Panc1 (cell line): Measurements from ENCODE around the gene ZNF77. TPM values are rescaled to one million over a fixed set of nuclear protein-coding genes. Genes with fewer than 3 reads are reported as not detected.
"Not testable (repeated sequence)": the region's sequence is repeated elsewhere in the genome, so short reads cannot be mapped to it uniquely, and the experiment has no call there.

Experiments
- ATAC-seq: fragments of 200-7000 bp; cut with Tn5 transposase; 2 replicates; pipeline ENCODE4 v1.9.1; 2020; ENCODE audit warnings: mild to moderate bottlenecking, moderate library complexity
- BruUV-seq: library from RNA; stranded (reverse); fragments of 400-500 nt; replicated peaks from 2 replicates; lab custom pipeline; 2021; lab: Mats Ljungman, UMichigan
- CTCF ChIA-PET: fragments of 300-600 bp; sonication (Branson Sonifier 250); formaldehyde crosslinking; loops from one replicate; lab custom pipeline; 2022; ENCODE audit warnings: antibody characterized with exemption; lab: Charles Lee
- POLR2A ChIA-PET: fragments of 300-600 bp; sonication (Branson Sonifier 250); formaldehyde crosslinking; loops from one replicate; lab custom pipeline; 2022; ENCODE audit warnings: antibody characterized with exemption; lab: Charles Lee
- DNase-seq: peaks from one replicate; pipeline ENCODE4 v3.0.0-alpha.2; 2010; ENCODE audit warnings: low read depth, low spot score
- H3K27ac ChIP-seq: 2 replicates; pipeline ENCODE4 v1.5.1; 2011; ENCODE audit warnings: mild to moderate bottlenecking, low read length, inconsistent platforms
- H3K27me3 ChIP-seq: fragments of 200-500 bp; sonication (Bioruptor generic); 2 replicates; pipeline ENCODE4 v1.6.0; 2014; ENCODE audit warnings: low read length, inconsistent platforms; ENCODE audit not compliant: control insufficient read depth, insufficient read depth
- H3K36me3 ChIP-seq: fragments of 200-500 bp; sonication (Bioruptor generic); 2 replicates; pipeline ENCODE4 v1.5.1; 2014; ENCODE audit warnings: inconsistent platforms, mild to moderate bottlenecking, low read length, moderate library complexity; ENCODE audit not compliant: control insufficient read depth, insufficient read depth
- H3K4me1 ChIP-seq: 2 replicates; pipeline ENCODE4 v1.5.1; 2011; ENCODE audit warnings: inconsistent platforms, mild to moderate bottlenecking, low read length, moderate library complexity; ENCODE audit not compliant: control insufficient read depth, insufficient read depth
- H3K4me3 ChIP-seq, 2 experiments: 2 replicates each; pipeline ENCODE4 v1.5.1; 2011 to 2012; ENCODE audit warnings: low read depth in 2 of 2, low read length in 2 of 2, mild to moderate bottlenecking in 2 of 2, inconsistent platforms in 1 of 2, moderate library complexity in 1 of 2
- H3K9me3 ChIP-seq: fragments of 200-500 bp; sonication (Bioruptor generic); 2 replicates; pipeline ENCODE4 v1.5.1; 2014; ENCODE audit warnings: low read depth, mild to moderate bottlenecking, inconsistent platforms, low read length, moderate library complexity; ENCODE audit not compliant: control insufficient read depth, insufficient read depth
- POLR2AphosphoS5 ChIP-seq: IDR thresholded peaks from 2 replicates; pipeline ENCODE4 v1.6.1; 2012; ENCODE audit warnings: mild to moderate bottlenecking, low read depth, low read length, moderate library complexity
- SIN3A ChIP-seq: IDR thresholded peaks from 2 replicates; pipeline ENCODE4 v1.6.1; 2012; ENCODE audit warnings: low read depth, mild to moderate bottlenecking, low read length, moderate library complexity, borderline replicate concordance; ENCODE audit not compliant: insufficient read depth
- TCF7L2 ChIP-seq: IDR thresholded peaks from 2 replicates; pipeline ENCODE4 v1.6.1; 2011; ENCODE audit warnings: mild to moderate bottlenecking, low read depth, low read length, inconsistent platforms
- in situ Hi-C: cut with HindIII; loops from 2 replicates; pipeline ENCODE4 v1.10.0; 2016; ENCODE audit warnings: low sequenced_read_pairs, low pct_unique_long_range_greater_than_20kb
- intact Hi-C: fragments of 100-400 bp; cut with micrococcal nuclease; formaldehyde crosslinking; loops from one replicate; pipeline ENCODE4 v1.10.0; 2022; ENCODE audit not compliant: unreplicated experiment
- total RNA-seq: library from RNA; stranded (reverse); gene quantifications from one replicate; pipeline ENCODE4 v1.2.1, GENCODE V29; 2021; ENCODE audit not compliant: unreplicated experiment
- TF ChIP-seq, protein P1 (sequence below), 2 experiments: IDR thresholded peaks; 2 replicates each; pipeline ENCODE4 v1.6.1; 2011 to 2012; ENCODE audit warnings: low read depth in 2 of 2, control low read depth in 1 of 2, low read length in 1 of 2, mild to moderate bottlenecking in 1 of 2, moderate library complexity in 1 of 2; ENCODE audit not compliant: insufficient read depth in 1 of 2
- TF ChIP-seq, protein P2 (sequence below): fragments of 450-650 bp; IDR thresholded peaks from 2 replicates; pipeline ENCODE4 v1.5.1; 2017; ENCODE audit warnings: mild to moderate bottlenecking

Gene ZNF77
- total RNA-seq, 1 experiment from 2014 or later = 4.5 TPM

- Histone ChIP-seq H3K9me3 (0 out of 2 replicates have a peak, but pooled peaks cover 3% of the 10 kb centered on the region), H3K4me1 (no peaks in the 10 kb centered on the region; the same call in 1 of the 2 replicates), H3K36me3 (peaks cover 3% of the 10 kb centered on the region; the same call in 1 of the 2 replicates), H3K27ac (peak overlapping the region; percentile 57; the same call in 1 of the 2 replicates), H3K4me3 (peak overlapping the region; percentile 35 to 88), H3K27me3 (no peaks in the 10 kb centered on the region)
- ChIA-PET CTCF (interaction anchor here (0.6 kb wide), 2 partner anchors 57 to 93 kb away, joined by 3 to 5 read pairs; no protein-coding TSS in a partner anchor), POLR2A (no interaction called here)
- in situ Hi-C loops = no loop called here
- intact Hi-C loops = no loop called here
- ATAC-seq (no peak), DNase-seq (no peak)
- no TSS peak for BruUV-seq
- TF ChIP-seq POLR2AphosphoS5 (no peak), TCF7L2 (no peak), SIN3A (no peak)
- TF ChIP-seq, protein P1, sequence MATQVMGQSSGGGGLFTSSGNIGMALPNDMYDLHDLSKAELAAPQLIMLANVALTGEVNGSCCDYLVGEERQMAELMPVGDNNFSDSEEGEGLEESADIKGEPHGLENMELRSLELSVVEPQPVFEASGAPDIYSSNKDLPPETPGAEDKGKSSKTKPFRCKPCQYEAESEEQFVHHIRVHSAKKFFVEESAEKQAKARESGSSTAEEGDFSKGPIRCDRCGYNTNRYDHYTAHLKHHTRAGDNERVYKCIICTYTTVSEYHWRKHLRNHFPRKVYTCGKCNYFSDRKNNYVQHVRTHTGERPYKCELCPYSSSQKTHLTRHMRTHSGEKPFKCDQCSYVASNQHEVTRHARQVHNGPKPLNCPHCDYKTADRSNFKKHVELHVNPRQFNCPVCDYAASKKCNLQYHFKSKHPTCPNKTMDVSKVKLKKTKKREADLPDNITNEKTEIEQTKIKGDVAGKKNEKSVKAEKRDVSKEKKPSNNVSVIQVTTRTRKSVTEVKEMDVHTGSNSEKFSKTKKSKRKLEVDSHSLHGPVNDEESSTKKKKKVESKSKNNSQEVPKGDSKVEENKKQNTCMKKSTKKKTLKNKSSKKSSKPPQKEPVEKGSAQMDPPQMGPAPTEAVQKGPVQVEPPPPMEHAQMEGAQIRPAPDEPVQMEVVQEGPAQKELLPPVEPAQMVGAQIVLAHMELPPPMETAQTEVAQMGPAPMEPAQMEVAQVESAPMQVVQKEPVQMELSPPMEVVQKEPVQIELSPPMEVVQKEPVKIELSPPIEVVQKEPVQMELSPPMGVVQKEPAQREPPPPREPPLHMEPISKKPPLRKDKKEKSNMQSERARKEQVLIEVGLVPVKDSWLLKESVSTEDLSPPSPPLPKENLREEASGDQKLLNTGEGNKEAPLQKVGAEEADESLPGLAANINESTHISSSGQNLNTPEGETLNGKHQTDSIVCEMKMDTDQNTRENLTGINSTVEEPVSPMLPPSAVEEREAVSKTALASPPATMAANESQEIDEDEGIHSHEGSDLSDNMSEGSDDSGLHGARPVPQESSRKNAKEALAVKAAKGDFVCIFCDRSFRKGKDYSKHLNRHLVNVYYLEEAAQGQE (IDR thresholded peaks at IDR 0.05; ENCODE audit: insufficient read depth in 1 of 2, low read depth in 2 of 2, low read length in 1 of 2) = no peak
- TF ChIP-seq, protein P2, sequence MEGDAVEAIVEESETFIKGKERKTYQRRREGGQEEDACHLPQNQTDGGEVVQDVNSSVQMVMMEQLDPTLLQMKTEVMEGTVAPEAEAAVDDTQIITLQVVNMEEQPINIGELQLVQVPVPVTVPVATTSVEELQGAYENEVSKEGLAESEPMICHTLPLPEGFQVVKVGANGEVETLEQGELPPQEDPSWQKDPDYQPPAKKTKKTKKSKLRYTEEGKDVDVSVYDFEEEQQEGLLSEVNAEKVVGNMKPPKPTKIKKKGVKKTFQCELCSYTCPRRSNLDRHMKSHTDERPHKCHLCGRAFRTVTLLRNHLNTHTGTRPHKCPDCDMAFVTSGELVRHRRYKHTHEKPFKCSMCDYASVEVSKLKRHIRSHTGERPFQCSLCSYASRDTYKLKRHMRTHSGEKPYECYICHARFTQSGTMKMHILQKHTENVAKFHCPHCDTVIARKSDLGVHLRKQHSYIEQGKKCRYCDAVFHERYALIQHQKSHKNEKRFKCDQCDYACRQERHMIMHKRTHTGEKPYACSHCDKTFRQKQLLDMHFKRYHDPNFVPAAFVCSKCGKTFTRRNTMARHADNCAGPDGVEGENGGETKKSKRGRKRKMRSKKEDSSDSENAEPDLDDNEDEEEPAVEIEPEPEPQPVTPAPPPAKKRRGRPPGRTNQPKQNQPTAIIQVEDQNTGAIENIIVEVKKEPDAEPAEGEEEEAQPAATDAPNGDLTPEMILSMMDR = no peak
Observed at GRCh38 chr19:2942928-2943640, 1.7 kb downstream of the ZNF77 start.

GRCh38 chr19:2935863-2936262, 8.9 kb downstream of the ZNF77 start:
- H3K27me3 ChIP-seq, CTCF ChIA-PET, H3K36me3 ChIP-seq, POLR2A ChIA-PET, ATAC-seq, DNase-seq, H3K4me3 ChIP-seq, in situ Hi-C loops, H3K27ac ChIP-seq, H3K4me1 ChIP-seq, intact Hi-C loops, BruUV-seq: not testable (repeated sequence)
- peaks cover 29% of the 10 kb centered on the region for H3K9me3 ChIP-seq

DNA sequence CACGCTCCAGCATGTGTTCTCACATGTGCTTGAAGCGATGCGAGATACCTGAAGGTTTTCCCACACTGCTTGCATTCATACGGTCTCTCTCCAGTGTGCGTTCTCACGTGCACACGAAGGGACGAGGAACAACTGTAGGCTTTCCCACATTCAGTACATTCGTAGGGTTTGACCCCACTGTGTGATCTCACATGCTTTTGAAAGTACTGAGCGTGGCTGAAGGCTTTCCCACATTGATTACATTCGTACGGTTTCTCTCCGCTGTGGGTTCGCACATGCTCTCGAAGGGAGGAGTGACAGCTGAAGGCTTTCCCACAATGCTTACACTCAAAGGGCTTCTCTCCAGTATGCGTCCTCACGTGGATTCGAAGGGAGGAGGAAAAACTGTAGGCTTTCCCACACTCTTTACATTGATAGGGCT, 11.3 kb downstream of the ZNF77 start:
- Histone ChIP-seq H3K36me3 (peaks cover 3% of the 10 kb centered on the region; the same call in 1 of the 2 replicates), H3K27me3 (no peaks in the 10 kb centered on the region), H3K9me3 (peaks cover 31% of the 10 kb centered on the region), H3K4me3 (no peak overlapping the region), H3K4me1 (no peaks in the 10 kb centered on the region), H3K27ac (no peak overlapping the region)
- no peak for DNase-seq
- ATAC-seq = no peak
- intact Hi-C loops (no loop called here), in situ Hi-C loops (no loop called here)
- CTCF ChIA-PET = no interaction called here
- POLR2A ChIA-PET = no interaction called here
- no peak for TF ChIP-seq POLR2AphosphoS5
- no TSS peak for BruUV-seq
